DMS153 treated with DMSO at 0.1 percent for 48 hours (cell line): ENCODE results near the gene VAX1.
"Not testable (repeated sequence)": the region's sequence is repeated elsewhere in the genome, so short reads cannot be mapped to it uniquely, and the experiment has no call there.

Experiments
- DNase-seq: peaks from one replicate; lab custom pipeline; 2025; ENCODE audit not compliant: unreplicated experiment; lab: John Stamatoyannopoulos, UW

Gene VAX1

DNA sequence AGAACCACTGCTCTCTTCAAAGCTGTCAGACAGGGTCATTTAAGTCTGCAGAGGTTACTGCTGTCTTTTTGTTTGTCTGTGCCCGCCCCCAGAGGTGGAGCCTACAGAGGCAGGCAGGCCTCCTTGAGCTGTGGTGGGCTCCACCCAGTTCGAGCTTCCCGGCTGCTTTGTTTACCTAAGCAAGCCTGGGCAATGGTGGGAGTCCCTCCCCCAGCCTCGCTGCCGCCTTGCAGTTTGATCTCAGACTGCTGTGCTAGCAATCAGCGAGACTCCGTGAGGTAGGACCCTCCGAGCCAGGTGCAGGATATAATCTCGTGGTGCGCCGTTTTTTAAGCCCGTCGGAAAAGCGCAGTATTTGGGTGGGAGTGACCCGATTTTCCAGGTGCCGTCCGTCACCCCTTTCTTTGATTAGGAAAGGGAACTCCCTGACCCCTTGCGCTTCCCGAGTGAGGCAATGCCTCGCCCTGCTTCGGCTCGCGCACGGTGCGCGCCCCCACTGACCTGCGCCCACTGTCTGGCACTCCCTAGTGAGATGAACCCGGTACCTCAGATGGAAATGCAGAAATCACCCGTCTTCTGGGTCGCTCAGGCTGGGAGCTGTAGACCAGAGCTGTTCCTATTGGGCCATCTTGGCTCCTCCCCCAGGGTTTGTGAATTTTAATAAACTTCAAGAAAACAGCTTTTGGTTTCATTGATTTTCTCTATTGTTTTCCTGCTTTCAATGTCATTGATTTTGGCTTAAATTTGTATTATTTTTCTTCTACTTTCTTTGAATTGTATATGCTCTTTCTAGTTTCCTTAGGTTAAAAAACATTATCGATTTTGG, 53.4 kb downstream of the VAX1 start:
- not testable (repeated sequence) for DNase-seq
